ENCODE results near the gene NBPF26.
"Not testable (repeated sequence)": the region's sequence is repeated elsewhere in the genome, so short reads cannot be mapped to it uniquely, and the experiment has no call there.

NBPF26 gene

GRCh38 chr1:120859615-120860234 is 136.0 kb downstream of the NBPF26 start:
- DNase-seq = not testable (repeated sequence)

- not testable (repeated sequence) for DNase-seq
These were observed 154.5 kb downstream of the NBPF26 start for GRCh38 chr1:120878206-120878605.

DNA sequence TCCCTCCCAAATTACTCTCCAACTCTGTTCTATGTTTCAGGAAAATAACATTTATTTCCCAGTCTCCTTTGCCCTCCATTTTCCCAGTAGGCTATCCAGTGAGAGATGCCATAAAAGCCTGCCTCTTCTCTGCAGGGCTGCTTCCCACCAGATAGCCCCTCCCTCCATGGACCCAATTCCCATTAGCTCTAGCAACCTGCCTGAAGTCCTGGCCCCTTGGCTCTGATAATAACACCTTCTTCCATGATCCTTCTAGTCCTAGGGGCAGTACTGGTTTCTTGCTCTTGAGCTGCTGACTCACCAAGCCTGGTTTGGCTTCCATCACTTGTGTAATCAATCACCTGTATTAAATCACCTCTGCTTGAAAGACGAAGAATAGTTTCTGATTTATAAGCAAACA is 156.3 kb downstream of the NBPF26 start:
- DNase-seq = not testable (repeated sequence)

DNA sequence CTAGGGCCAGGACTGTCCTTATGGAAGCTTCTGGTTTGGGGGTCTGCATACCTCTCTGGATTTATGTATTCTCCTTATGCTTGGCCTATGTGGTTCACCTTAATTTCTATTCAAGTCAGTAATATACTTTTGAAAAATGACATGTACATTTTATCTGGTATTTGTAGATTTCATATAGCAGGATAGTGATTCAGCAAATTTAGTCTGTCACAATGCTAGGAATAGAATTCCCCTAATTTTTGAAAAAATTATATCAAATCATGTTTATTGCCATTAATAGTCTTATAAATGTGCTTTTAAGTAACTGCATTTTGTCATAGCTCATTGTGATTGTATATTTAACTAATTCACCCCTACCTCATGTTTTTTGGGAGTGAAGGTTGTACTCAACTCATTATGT is 158.2 kb downstream of the NBPF26 start:
- DNase-seq = not testable (repeated sequence)

Data from activated CD4-positive, alpha-beta T cell treated with anti-CD3 and anti-CD28 coated beads for 1 hour (primary cell).